ENCODE results near the gene EPC1. TPM values are rescaled to one million over a fixed set of nuclear protein-coding genes. Genes with fewer than 3 reads are reported as not detected.

EPC1 gene
- total and polyA plus RNA-seq, 2 donors (not counting 1 experiment from before 2014, with no cell fraction given), result 22.7 to 28.1 TPM

DNA sequence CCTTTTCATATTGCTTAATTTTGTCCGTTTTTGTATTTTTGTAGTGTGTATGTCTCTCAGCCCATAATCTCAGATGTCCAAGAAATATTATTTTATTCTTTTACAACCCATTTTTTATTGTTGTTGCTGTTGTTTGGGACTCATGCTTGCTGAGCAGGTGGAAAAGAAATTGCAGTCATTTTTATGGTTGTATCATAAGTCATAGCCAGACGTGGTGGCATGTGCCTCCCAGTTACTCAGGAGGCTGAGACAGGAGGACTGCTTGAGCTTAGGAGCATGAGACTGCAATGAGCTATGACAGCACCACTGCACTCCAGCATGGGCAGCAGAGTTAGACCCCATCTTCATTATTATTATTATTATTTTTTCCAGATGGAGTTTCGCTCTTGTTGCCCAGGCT lies 117.8 kb downstream of the EPC1 start:
- Histone ChIP-seq H3K36me3 (ENCODE audit: control insufficient read depth, insufficient read depth, low read length) (no peaks in the 10 kb centered on the region), H3K27ac (ENCODE audit: insufficient read depth, low read length) (no peak overlapping the region), H3K4me3 (replicated peaks in 1 of 4; ENCODE audit: control extremely low read depth in 1 of 4, insufficient read depth in 1 of 4, low read depth in 3 of 4, low read length in 4 of 4) (no peak overlapping the region), H3K79me2 (ENCODE audit: control insufficient read depth, insufficient read depth, low read length) (no peaks in the 10 kb centered on the region), H4K20me1 (ENCODE audit: control insufficient read depth, extremely low read depth, insufficient read depth, low read length) (no peaks in the 10 kb centered on the region), H3K9me3 (ENCODE audit: control insufficient read depth, insufficient read depth, low read depth, low read length) (no peaks in the 10 kb centered on the region), H3K9ac (ENCODE audit: insufficient read depth, low read length) (no peak overlapping the region), H3K4me1 (ENCODE audit: control insufficient read depth, extremely low read depth, insufficient read depth, low read length) (no peaks in the 10 kb centered on the region), H2AFZ (ENCODE audit: low read length) (no peak overlapping the region), H3K4me2 (ENCODE audit: extremely low read depth, insufficient read depth, low read length) (no peak overlapping the region), H3K27me3 (ENCODE audit: control insufficient read depth, insufficient read depth, low read length) (no peaks in the 10 kb centered on the region)
- no peak for TF ChIP-seq EZH2 (IDR thresholded peaks at IDR 0.05; ENCODE audit: low read length, missing control alignments)
- TF ChIP-seq, protein P1, sequence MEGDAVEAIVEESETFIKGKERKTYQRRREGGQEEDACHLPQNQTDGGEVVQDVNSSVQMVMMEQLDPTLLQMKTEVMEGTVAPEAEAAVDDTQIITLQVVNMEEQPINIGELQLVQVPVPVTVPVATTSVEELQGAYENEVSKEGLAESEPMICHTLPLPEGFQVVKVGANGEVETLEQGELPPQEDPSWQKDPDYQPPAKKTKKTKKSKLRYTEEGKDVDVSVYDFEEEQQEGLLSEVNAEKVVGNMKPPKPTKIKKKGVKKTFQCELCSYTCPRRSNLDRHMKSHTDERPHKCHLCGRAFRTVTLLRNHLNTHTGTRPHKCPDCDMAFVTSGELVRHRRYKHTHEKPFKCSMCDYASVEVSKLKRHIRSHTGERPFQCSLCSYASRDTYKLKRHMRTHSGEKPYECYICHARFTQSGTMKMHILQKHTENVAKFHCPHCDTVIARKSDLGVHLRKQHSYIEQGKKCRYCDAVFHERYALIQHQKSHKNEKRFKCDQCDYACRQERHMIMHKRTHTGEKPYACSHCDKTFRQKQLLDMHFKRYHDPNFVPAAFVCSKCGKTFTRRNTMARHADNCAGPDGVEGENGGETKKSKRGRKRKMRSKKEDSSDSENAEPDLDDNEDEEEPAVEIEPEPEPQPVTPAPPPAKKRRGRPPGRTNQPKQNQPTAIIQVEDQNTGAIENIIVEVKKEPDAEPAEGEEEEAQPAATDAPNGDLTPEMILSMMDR (conservative IDR thresholded peaks at IDR 0.05 in 1 of 2, IDR thresholded peaks at IDR 0.05 in 1 of 2; ENCODE audit: low read depth in 1 of 2, low read length in 2 of 2), result no peak
- no peak for DNase-seq (ENCODE audit: low read depth in 2 of 2)

DNA sequence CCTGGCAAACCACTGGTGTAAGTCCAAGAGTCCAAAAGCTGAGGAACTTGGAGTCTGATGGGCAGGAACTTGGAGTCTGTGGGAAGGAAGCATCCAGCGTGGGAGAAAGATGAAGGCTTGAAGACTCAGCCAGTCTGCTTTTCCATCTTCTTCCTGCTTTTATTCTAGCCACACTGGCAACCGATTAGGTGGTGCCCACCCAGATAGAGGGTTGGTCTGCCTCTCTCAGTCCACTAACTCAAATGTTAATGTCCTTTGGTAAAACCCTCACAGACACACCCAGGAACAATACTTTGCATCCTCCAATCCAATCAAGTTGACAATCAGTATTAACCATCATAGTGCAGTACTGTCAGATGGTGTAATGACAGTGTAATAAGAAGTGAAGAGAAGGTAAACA lies 119.2 kb downstream of the EPC1 start:
- H3K36me3 ChIP-seq (ENCODE audit: control insufficient read depth, insufficient read depth, low read length), result no peaks in the 10 kb centered on the region
- TF ChIP-seq, protein P1 (conservative IDR thresholded peaks at IDR 0.05 in 1 of 2, IDR thresholded peaks at IDR 0.05 in 1 of 2; ENCODE audit: low read depth in 1 of 2, low read length in 2 of 2), result no peak
- no peak for TF ChIP-seq EZH2 (IDR thresholded peaks at IDR 0.05; ENCODE audit: low read length, missing control alignments)
- no peaks in the 10 kb centered on the region for H3K9me3 ChIP-seq (ENCODE audit: control insufficient read depth, insufficient read depth, low read depth, low read length)
- no peak overlapping the region for H3K4me3 ChIP-seq (replicated peaks in 1 of 4; ENCODE audit: control extremely low read depth in 1 of 4, insufficient read depth in 1 of 4, low read depth in 3 of 4, low read length in 4 of 4)
- H2AFZ ChIP-seq (ENCODE audit: low read length), result no peak overlapping the region
- H3K9ac ChIP-seq (ENCODE audit: insufficient read depth, low read length), result no peak overlapping the region
- no peak overlapping the region for H3K4me2 ChIP-seq (ENCODE audit: extremely low read depth, insufficient read depth, low read length)
- no peaks in the 10 kb centered on the region for H4K20me1 ChIP-seq (ENCODE audit: control insufficient read depth, extremely low read depth, insufficient read depth, low read length)
- no peaks in the 10 kb centered on the region for H3K79me2 ChIP-seq (ENCODE audit: control insufficient read depth, insufficient read depth, low read length)
- H3K27ac ChIP-seq (ENCODE audit: insufficient read depth, low read length), result no peak overlapping the region
- DNase-seq (ENCODE audit: low read depth in 2 of 2), result no peak
- no peaks in the 10 kb centered on the region for H3K4me1 ChIP-seq (ENCODE audit: control insufficient read depth, extremely low read depth, insufficient read depth, low read length)
- H3K27me3 ChIP-seq (ENCODE audit: control insufficient read depth, insufficient read depth, low read length), result no peaks in the 10 kb centered on the region

DNA sequence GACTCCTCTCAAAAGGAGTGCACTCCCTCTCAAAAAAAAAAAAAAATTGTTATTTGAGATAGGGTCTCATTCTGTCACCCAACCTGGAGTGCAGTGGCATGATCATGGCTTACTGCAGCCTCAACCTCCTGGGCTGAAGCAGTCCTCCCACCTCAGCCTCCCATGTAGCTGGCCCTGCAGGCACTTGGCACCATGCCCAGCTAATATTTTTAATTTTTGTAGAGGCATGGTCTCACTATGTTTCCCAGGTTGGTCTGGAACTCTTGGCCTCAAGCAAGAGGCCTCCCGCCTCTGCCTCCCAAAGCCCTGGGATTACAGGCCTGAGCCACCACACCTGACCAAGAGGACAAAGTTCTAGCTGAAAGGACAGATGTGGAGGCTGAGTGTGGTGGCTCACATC lies 120.3 kb downstream of the EPC1 start:
- no peaks in the 10 kb centered on the region for H3K27me3 ChIP-seq (ENCODE audit: control insufficient read depth, insufficient read depth, low read length)
- H3K9ac ChIP-seq (ENCODE audit: insufficient read depth, low read length), result no peak overlapping the region
- H3K4me3 ChIP-seq (replicated peaks in 1 of 4; ENCODE audit: control extremely low read depth in 1 of 4, insufficient read depth in 1 of 4, low read depth in 3 of 4, low read length in 4 of 4), result no peak overlapping the region
- no peak overlapping the region for H2AFZ ChIP-seq (ENCODE audit: low read length)
- no peaks in the 10 kb centered on the region for H3K4me1 ChIP-seq (ENCODE audit: control insufficient read depth, extremely low read depth, insufficient read depth, low read length)
- H3K36me3 ChIP-seq (ENCODE audit: control insufficient read depth, insufficient read depth, low read length), result no peaks in the 10 kb centered on the region
- no peaks in the 10 kb centered on the region for H3K79me2 ChIP-seq (ENCODE audit: control insufficient read depth, insufficient read depth, low read length)
- H4K20me1 ChIP-seq (ENCODE audit: control insufficient read depth, extremely low read depth, insufficient read depth, low read length), result no peaks in the 10 kb centered on the region
- DNase-seq (ENCODE audit: low read depth in 2 of 2), result no peak
- no peaks in the 10 kb centered on the region for H3K9me3 ChIP-seq (ENCODE audit: control insufficient read depth, insufficient read depth, low read depth, low read length)
- no peak overlapping the region for H3K4me2 ChIP-seq (ENCODE audit: extremely low read depth, insufficient read depth, low read length)
- TF ChIP-seq, protein P1 (conservative IDR thresholded peaks at IDR 0.05 in 1 of 2, IDR thresholded peaks at IDR 0.05 in 1 of 2; ENCODE audit: low read depth in 1 of 2, low read length in 2 of 2), result no peak
- no peak for TF ChIP-seq EZH2 (IDR thresholded peaks at IDR 0.05; ENCODE audit: low read length, missing control alignments)
- no peak overlapping the region for H3K27ac ChIP-seq (ENCODE audit: insufficient read depth, low read length)
